Lung (tissue), 12 donors: Measurements from ENCODE around the gene PCP2. TPM values are rescaled to one million over a fixed set of nuclear protein-coding genes. Genes with fewer than 3 reads are reported as not detected.

ENCODE experiments used
- ATAC-seq: fragments of 200-7000 bp; cut with Tn5 transposase; one replicate; pipeline ENCODE4 v1.9.1; 2020; ENCODE audit warnings: moderate number of reproducible peaks; ENCODE audit not compliant: insufficient read depth, low FRiP score
- DNase-seq, 3 donors: peaks; one replicate each; pipeline ENCODE4 v3.0.0-alpha.2; 2013 to 2017
- H3K27ac ChIP-seq, 2 donors: one replicate each; pipeline ENCODE4 v1.5.1; 2013; ENCODE audit warnings: mild to moderate bottlenecking in 2 of 2, moderate library complexity in 2 of 2, control low read depth in 1 of 2, inconsistent platforms in 1 of 2, low read depth in 1 of 2, low read length in 1 of 2
- H3K27me3 ChIP-seq, 3 donors: one replicate each; pipeline ENCODE4 v1.5.1; 2013; ENCODE audit warnings: low read length in 2 of 3; ENCODE audit not compliant: control insufficient read depth in 3 of 3, insufficient read depth in 3 of 3
- H3K36me3 ChIP-seq, 4 donors: one replicate each; pipeline ENCODE4 v1.5.1; 2013; ENCODE audit warnings: low read length in 4 of 4, mild to moderate bottlenecking in 1 of 4, moderate library complexity in 1 of 4; ENCODE audit not compliant: control insufficient read depth in 4 of 4, insufficient read depth in 4 of 4
- H3K4me1 ChIP-seq, 5 donors: one replicate each; pipeline ENCODE4 v1.5.1; 2013; ENCODE audit warnings: low read length in 5 of 5, mild to moderate bottlenecking in 2 of 5, moderate library complexity in 1 of 5; ENCODE audit not compliant: control insufficient read depth in 5 of 5, insufficient read depth in 5 of 5
- H3K4me3 ChIP-seq: one replicate; pipeline ENCODE4 v1.5.1; 2013; ENCODE audit warnings: mild to moderate bottlenecking, control low read depth, moderate library complexity
- H3K9ac ChIP-seq, 2 donors: one replicate each; pipeline ENCODE4 v1.5.1; 2013; ENCODE audit warnings: low read length in 2 of 2, control low read depth in 1 of 2; ENCODE audit not compliant: insufficient read depth in 1 of 2
- H3K9me3 ChIP-seq, 4 donors: one replicate each; pipeline ENCODE4 v1.5.1; 2013; ENCODE audit warnings: low read length in 3 of 4, mild to moderate bottlenecking in 1 of 4, moderate library complexity in 1 of 4; ENCODE audit not compliant: control insufficient read depth in 4 of 4, insufficient read depth in 3 of 4
- WGBS, 2 donors: extraction: QIAGEN DNeasy Blood & Tissue Kit; methylation state at CpG; one replicate each; pipeline ENCODE4 v1.1.7; 2013; 5-methylcytosine and 5-hydroxymethylcytosine counted together
- polyA plus RNA-seq, 2 donors: library from polyadenylated mRNA; stranded (reverse); fragments of 200-250 nt; gene quantifications; one replicate each; pipeline ENCODE4 v1.2.1, GENCODE V29; 2013
- total RNA-seq, 2 donors: library from RNA; depleted of rRNA in 1 of 2; stranded (reverse); fragments of >200 nt in 1 of 2; gene quantifications; one replicate each; pipeline ENCODE4 v1.2.1, GENCODE V29; 2014 to 2021
- TF ChIP-seq, protein P1 (sequence below): IDR thresholded peaks from 2 replicates; pipeline ENCODE4 v1.5.1; 2012; ENCODE audit warnings: mild to moderate bottlenecking; ENCODE audit errors: control extremely low read depth, extremely low read depth
- donor health status: control.
- donor health status: control.
- donor health status: Bipolar disorder and iron deficiency.
- donor health status: healthy.
- donor health status: DM: yes; HTN: yes; CAD: no.

Gene PCP2
- total and polyA plus RNA-seq, 4 donors = 0.60 to 4.4 (median 1.9) TPM

DNA sequence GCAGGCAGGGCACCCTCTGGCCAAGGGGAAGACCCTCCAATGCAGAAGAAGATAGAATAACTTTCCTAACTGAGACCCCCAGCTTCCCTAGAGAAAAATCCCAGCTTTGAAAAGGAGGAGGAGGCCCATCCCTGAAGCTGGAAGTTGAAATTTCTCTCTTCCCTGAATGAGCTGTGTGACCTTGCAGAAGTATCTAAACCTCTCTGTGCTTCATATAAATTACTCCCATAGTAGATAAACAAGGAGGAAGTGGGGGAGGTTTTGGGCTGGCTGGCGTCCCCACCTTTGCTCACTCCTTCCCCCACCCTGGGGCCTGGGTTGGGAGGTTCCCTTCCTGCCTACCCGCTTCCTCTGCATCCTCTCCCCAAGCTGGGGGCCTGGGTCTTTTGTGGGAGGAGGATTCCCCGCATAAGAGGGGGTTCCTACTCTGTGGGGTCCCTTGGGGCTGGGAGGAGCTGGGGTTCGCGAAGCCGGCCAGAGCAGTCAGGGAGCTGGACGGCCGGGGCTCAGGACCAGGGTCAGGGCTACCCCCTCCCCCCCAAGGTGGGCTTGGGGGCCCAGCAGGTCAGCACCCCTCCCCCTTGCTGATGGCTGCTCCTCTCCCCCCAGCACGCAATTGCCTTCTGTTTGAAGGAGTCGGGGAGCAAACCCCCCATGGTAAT, 26.2 kb downstream of the PCP2 start:
- ATAC-seq (no peak), DNase-seq (no peak)
- 67 to 79% methylated on average over 10 of the region's 10 CpGs for WGBS, 2 donors
- H3K9ac ChIP-seq = no peak overlapping the region
- peaks cover 0 to 4% (median 0%) of the 10 kb centered on the region in 3 donors for H3K27me3 ChIP-seq
- peaks cover 0 to 7% (median 0%) of the 10 kb centered on the region in 4 donors for H3K36me3 ChIP-seq
- no peak overlapping the region for H3K27ac ChIP-seq
- peaks cover 0 to 6% (median 0%) of the 10 kb centered on the region in 5 donors for H3K4me1 ChIP-seq
- TF ChIP-seq, protein P1, sequence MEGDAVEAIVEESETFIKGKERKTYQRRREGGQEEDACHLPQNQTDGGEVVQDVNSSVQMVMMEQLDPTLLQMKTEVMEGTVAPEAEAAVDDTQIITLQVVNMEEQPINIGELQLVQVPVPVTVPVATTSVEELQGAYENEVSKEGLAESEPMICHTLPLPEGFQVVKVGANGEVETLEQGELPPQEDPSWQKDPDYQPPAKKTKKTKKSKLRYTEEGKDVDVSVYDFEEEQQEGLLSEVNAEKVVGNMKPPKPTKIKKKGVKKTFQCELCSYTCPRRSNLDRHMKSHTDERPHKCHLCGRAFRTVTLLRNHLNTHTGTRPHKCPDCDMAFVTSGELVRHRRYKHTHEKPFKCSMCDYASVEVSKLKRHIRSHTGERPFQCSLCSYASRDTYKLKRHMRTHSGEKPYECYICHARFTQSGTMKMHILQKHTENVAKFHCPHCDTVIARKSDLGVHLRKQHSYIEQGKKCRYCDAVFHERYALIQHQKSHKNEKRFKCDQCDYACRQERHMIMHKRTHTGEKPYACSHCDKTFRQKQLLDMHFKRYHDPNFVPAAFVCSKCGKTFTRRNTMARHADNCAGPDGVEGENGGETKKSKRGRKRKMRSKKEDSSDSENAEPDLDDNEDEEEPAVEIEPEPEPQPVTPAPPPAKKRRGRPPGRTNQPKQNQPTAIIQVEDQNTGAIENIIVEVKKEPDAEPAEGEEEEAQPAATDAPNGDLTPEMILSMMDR = no peak
- H3K9me3 ChIP-seq = peaks cover 0 to 2% (median 0%) of the 10 kb centered on the region in 4 donors
- H3K4me3 ChIP-seq = no peak overlapping the region

DNA sequence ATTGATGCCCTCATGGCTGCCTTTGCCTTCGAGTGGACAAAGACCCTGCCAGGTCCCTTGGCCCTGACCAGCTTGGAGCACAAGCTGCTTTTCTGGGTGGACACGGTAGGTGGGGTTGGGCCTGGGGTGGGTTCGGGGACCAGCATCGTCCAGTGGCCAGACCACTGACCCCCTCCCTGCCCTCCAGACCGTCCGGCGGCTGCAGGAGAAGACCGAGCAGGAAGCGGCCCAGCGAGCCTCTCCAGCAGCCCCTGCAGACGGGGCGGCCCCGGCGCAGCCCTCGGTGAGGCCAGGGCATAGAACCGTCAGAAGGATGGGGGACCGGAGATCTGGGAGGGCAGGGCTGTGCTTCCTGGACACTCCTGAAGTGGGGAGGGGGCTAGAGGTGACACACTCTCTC, 27.2 kb downstream of the PCP2 start:
- no peak overlapping the region for H3K27ac ChIP-seq
- ATAC-seq (no peak), DNase-seq (no peak)
- H3K4me1 ChIP-seq = peaks cover 0 to 6% (median 0%) of the 10 kb centered on the region in 5 donors
- TF ChIP-seq, protein P1 = no peak
- H3K9me3 ChIP-seq = peaks cover 0 to 2% (median 0%) of the 10 kb centered on the region in 4 donors
- H3K4me3 ChIP-seq = no peak overlapping the region
- H3K36me3 ChIP-seq = no peaks in the 10 kb centered on the region
- 86 to 89% methylated on average over 17 of the region's 17 CpGs for WGBS, 2 donors
- no peak overlapping the region for H3K9ac ChIP-seq
- peaks cover 0 to 4% (median 0%) of the 10 kb centered on the region in 3 donors for H3K27me3 ChIP-seq

DNA sequence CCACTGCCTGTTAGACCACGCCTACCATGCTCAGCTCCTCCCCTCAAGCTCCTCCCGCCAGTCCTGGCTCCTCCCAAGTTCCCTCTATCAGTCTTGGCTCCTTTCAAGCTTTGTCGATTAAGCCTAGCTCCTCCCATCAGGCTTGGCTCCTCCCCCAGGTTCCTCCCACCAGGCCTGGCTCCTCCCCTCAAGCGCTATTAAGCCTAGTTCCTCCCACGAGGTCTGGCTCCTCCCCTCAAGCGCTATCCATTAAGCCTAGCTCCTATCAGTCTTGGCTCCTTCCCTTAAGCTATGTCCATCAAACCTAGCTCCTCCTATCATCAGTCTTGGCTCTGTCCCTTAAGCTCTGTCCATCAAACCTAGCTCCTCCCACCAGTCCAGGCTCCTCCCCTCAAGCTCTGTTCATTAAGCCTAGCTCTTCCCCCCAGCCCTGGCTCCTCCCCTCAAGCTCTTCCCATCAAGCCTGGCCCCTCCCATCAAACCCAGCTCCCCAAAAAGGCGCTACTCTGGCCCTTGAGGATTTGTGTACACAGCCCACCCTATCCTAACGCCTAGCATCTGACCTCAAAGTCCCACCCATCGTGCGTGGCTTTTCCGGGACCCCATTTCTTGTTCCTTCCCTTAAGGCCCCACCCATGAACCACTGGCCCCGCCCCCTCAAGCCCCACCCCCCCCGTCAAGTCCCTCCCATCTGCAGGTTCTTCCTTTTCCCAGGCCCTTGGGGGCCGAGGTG, 27.9 kb downstream of the PCP2 start:
- Histone ChIP-seq H3K4me1 (peaks cover 0 to 6% (median 0%) of the 10 kb centered on the region in 5 donors), H3K4me3 (no peak overlapping the region), H3K9ac (no peak overlapping the region), H3K27me3 (peaks cover 0 to 4% (median 0%) of the 10 kb centered on the region in 3 donors), H3K9me3 (peaks cover 0 to 2% (median 0%) of the 10 kb centered on the region in 4 donors), H3K36me3 (no peaks in the 10 kb centered on the region), H3K27ac (no peak overlapping the region)
- ATAC-seq (no peak), DNase-seq (no peak)
- WGBS, 2 donors = 74 to 75% methylated on average over 14 of the region's 14 CpGs
- TF ChIP-seq, protein P1 = no peak
